IMR-90 (cell line): Measurements from ENCODE around the gene JADE3. TPM values are rescaled to one million over a fixed set of nuclear protein-coding genes. Genes with fewer than 3 reads are reported as not detected.

Experiments used
- ATAC-seq: fragments of 200-7000 bp; cut with Tn5 transposase; 2 replicates; pipeline ENCODE4 v1.9.1; 2020; ENCODE audit warnings: low read depth, mild to moderate bottlenecking, moderate library complexity
- BruUV-seq: library from RNA; stranded (reverse); fragments of 400-500 nt; replicated peaks from 2 replicates; lab custom pipeline; 2021; lab: Mats Ljungman, UMichigan
- CTCF ChIA-PET: fragments of 300-600 bp; formaldehyde crosslinking; extraction: SDS; loops from one replicate; lab custom pipeline; 2021; ENCODE audit warnings: antibody characterized with exemption; lab: Yijun Ruan, JAX
- POLR2A ChIA-PET: fragments of 300-600 bp; sonication (Branson Sonifier 250); formaldehyde crosslinking; loops from one replicate; lab custom pipeline; 2022; ENCODE audit warnings: antibody characterized with exemption; ENCODE audit not compliant: unreplicated experiment; lab: Charles Lee
- DNase-seq: peaks from one replicate; pipeline ENCODE4 v3.0.0; 2013
- H2AFZ ChIP-seq: replicated peaks from 2 replicates; pipeline ENCODE3; 2013; ENCODE audit warnings: low read length, mild to moderate bottlenecking; ENCODE audit not compliant: poor library complexity
- H2AK5ac ChIP-seq: 2 replicates; pipeline ENCODE4 v1.6.1; 2013; ENCODE audit warnings: low read depth, low read length, inconsistent platforms
- H2AK9ac ChIP-seq: replicated peaks from 2 replicates; pipeline ENCODE3; 2013; ENCODE audit warnings: mild to moderate bottlenecking, low read depth, low read length, moderate library complexity; ENCODE audit not compliant: poor library complexity
- H2BK120ac ChIP-seq: 2 replicates; pipeline ENCODE4 v1.6.1; 2013; ENCODE audit warnings: low read depth, low read length, inconsistent platforms
- H2BK15ac ChIP-seq: 3 replicates; pipeline ENCODE4 v1.6.1; 2013; ENCODE audit warnings: low read depth, low read length, inconsistent platforms
- H2BK20ac ChIP-seq: 2 replicates; pipeline ENCODE4 v1.6.1; 2013; ENCODE audit warnings: low read depth, mild to moderate bottlenecking, inconsistent platforms, low read length, moderate library complexity
- H2BK5ac ChIP-seq: 2 replicates; pipeline ENCODE4 v1.6.1; 2013; ENCODE audit warnings: mild to moderate bottlenecking, low read depth, low read length, inconsistent platforms; ENCODE audit not compliant: poor library complexity, severe bottlenecking
- H3K14ac ChIP-seq: replicated peaks from 2 replicates; pipeline ENCODE4 v1.6.1; 2013; ENCODE audit warnings: low read depth, low read length, inconsistent platforms
- H3K18ac ChIP-seq: 2 replicates; pipeline ENCODE4 v1.6.1; 2013; ENCODE audit warnings: low read depth, low read length, control low read depth
- H3K23ac ChIP-seq: 2 replicates; pipeline ENCODE4 v1.6.1; 2013; ENCODE audit warnings: low read depth, low read length, inconsistent platforms
- H3K27ac ChIP-seq: 2 replicates; pipeline ENCODE4 v1.5.1; 2013; ENCODE audit warnings: mild to moderate bottlenecking, control low read depth, low read length; ENCODE audit not compliant: insufficient read depth
- H3K27me3 ChIP-seq: 2 replicates; pipeline ENCODE4 v1.6.1; 2013; ENCODE audit warnings: low read length; ENCODE audit not compliant: control insufficient read depth, insufficient read depth
- H3K36me3 ChIP-seq: 2 replicates; pipeline ENCODE4 v1.6.1; 2013; ENCODE audit warnings: low read length, mixed read lengths; ENCODE audit not compliant: control insufficient read depth, insufficient read depth
- H3K4ac ChIP-seq: 2 replicates; pipeline ENCODE4 v1.6.1; 2013; ENCODE audit warnings: low read depth, low read length, inconsistent platforms
- H3K4me1 ChIP-seq: 2 replicates; pipeline ENCODE4 v1.6.1; 2013; ENCODE audit warnings: low read length, mixed read lengths; ENCODE audit not compliant: control insufficient read depth, insufficient read depth
- H3K4me2 ChIP-seq: 2 replicates; pipeline ENCODE4 v1.6.1; 2013; ENCODE audit warnings: low read depth, mild to moderate bottlenecking, control low read depth, low read length, moderate library complexity
- H3K4me3 ChIP-seq: 2 replicates; pipeline ENCODE4 v1.5.1; 2013; ENCODE audit warnings: low read depth, mild to moderate bottlenecking, control low read depth, low read length, moderate library complexity; ENCODE audit not compliant: insufficient read depth
- H3K56ac ChIP-seq: 2 replicates; pipeline ENCODE4 v1.6.1; 2013; ENCODE audit warnings: low read length, inconsistent platforms; ENCODE audit not compliant: insufficient read depth; ENCODE audit errors: extremely low read depth
- H3K79me1 ChIP-seq, 2 experiments: 2 replicates each; pipeline ENCODE4 v1.6.1; 2013; ENCODE audit warnings: low read length in 2 of 2, inconsistent platforms in 1 of 2, low read depth in 1 of 2
- H3K9ac ChIP-seq: 2 replicates; pipeline ENCODE4 v1.6.1; 2013; ENCODE audit warnings: low read depth, low read length, control low read depth
- H3K9me1 ChIP-seq: 2 replicates; pipeline ENCODE4 v1.6.1; 2013; ENCODE audit warnings: low read length, inconsistent platforms; ENCODE audit not compliant: insufficient read depth
- H3K9me3 ChIP-seq: 2 replicates; pipeline ENCODE4 v1.6.1; 2013; ENCODE audit warnings: low read length; ENCODE audit not compliant: control insufficient read depth, insufficient read depth
- H4K20me1 ChIP-seq: 2 replicates; pipeline ENCODE4 v1.6.1; 2013; ENCODE audit warnings: low read length, inconsistent platforms; ENCODE audit not compliant: insufficient read depth
- H4K5ac ChIP-seq: 2 replicates; pipeline ENCODE4 v1.6.1; 2013; ENCODE audit warnings: mild to moderate bottlenecking, low read depth, low read length, control low read depth
- H4K8ac ChIP-seq, 2 experiments: 2 replicates each; pipeline ENCODE4 v1.6.1; 2013; ENCODE audit warnings: low read depth in 2 of 2, low read length in 2 of 2, control low read depth in 1 of 2, inconsistent platforms in 1 of 2
- H4K91ac ChIP-seq: 2 replicates; pipeline ENCODE4 v1.6.1; 2013; ENCODE audit warnings: low read depth, low read length, inconsistent platforms; ENCODE audit not compliant: insufficient read depth
- CEBPB ChIP-seq: IDR thresholded peaks from 2 replicates; pipeline ENCODE4 v1.6.1; 2012; ENCODE audit warnings: low read depth, low read length, improper control_type of control experiment
- CHD1 ChIP-seq: IDR thresholded peaks from 2 replicates; pipeline ENCODE4 v1.6.1; 2012; ENCODE audit warnings: low read depth, low read length, improper control_type of control experiment
- CTCF ChIP-seq: conservative IDR thresholded peaks from 2 replicates; pipeline ENCODE4 v1.5.1; 2012; ENCODE audit warnings: mild to moderate bottlenecking, low read depth, low read length, improper control_type of control experiment
- FOS ChIP-seq: fragments of 150-350 bp; IDR thresholded peaks from 2 replicates; pipeline ENCODE4 v1.6.1; 2016; ENCODE audit warnings: low read depth, low read length
- MAFK ChIP-seq: IDR thresholded peaks from 2 replicates; pipeline ENCODE4 v1.6.1; 2012; ENCODE audit warnings: low read depth, low read length, improper control_type of control experiment
- NFE2L2 ChIP-seq: fragments of 150-350 bp; IDR thresholded peaks from 2 replicates; pipeline ENCODE4 v1.6.1; 2016; ENCODE audit warnings: low read depth, mild to moderate bottlenecking, low read length
- RCOR1 ChIP-seq: IDR thresholded peaks from 2 replicates; pipeline ENCODE4 v1.6.1; 2012; ENCODE audit warnings: mild to moderate bottlenecking, low read length, improper control_type of control experiment; ENCODE audit not compliant: insufficient replicate concordance
- RFX5 ChIP-seq: IDR thresholded peaks from 2 replicates; pipeline ENCODE4 v1.8.0; 2012; ENCODE audit warnings: low read depth, mild to moderate bottlenecking, low read length, moderate library complexity
- SMC3 ChIP-seq: fragments of 150-350 bp; IDR thresholded peaks from 2 replicates; pipeline ENCODE4 v1.6.1; 2016; ENCODE audit warnings: low read depth, mild to moderate bottlenecking, antibody characterized with exemption, low read length, moderate library complexity
- WGBS, 2 experiments: methylation state at CpG; one replicate each; pipeline versions ENCODE4 v1.1.5 to v1.1.7; 2013; ENCODE audit warnings: missing lambda C conversion rate in 2 of 2; ENCODE audit not compliant: insufficient read length in 1 of 2; ENCODE audit errors: extremely low coverage in 2 of 2; 5-methylcytosine and 5-hydroxymethylcytosine counted together
- dilution Hi-C: fragments of 300-500 bp; cut with HindIII; formaldehyde crosslinking; loops from one replicate; pipeline ENCODE4 v1.14.3; 2018; ENCODE audit warnings: low sequenced_read_pairs; ENCODE audit not compliant: unreplicated experiment
- in situ Hi-C: fragments of 300-500 bp; cut with MboI; formaldehyde crosslinking; loops from 3 replicates; pipeline ENCODE4 v1.14.3; 2019; ENCODE audit warnings: low sequenced_read_pairs, inconsistent platforms, mixed read lengths
- intact Hi-C: fragments of 100-400 bp; cut with micrococcal nuclease; formaldehyde crosslinking; loops from 2 replicates; pipeline ENCODE4 v1.10.0; 2022
- polyA plus RNA-seq, 3 experiments: library from polyadenylated mRNA; depleted of rRNA; stranded (reverse); fragments of >200 nt; gene quantifications; 2 replicates each; pipeline ENCODE4 v1.2.3, GENCODE V29; 2012; ENCODE audit warnings: low replicate concordance in 1 of 3
- total RNA-seq: library from RNA; depleted of rRNA; stranded (reverse); fragments of >200 nt; gene quantifications from 2 replicates; pipeline ENCODE4 v1.2.3, GENCODE V29; 2012

JADE3 gene
- total and polyA plus RNA-seq, 2 of the 4 experiments (the other 2 are of a cell fraction), result 2.1 to 4.7 TPM

- H3K18ac ChIP-seq, result no peak overlapping the region
- no peak overlapping the region for H3K4me3 ChIP-seq
- no peak overlapping the region for H2BK15ac ChIP-seq
- H2AFZ ChIP-seq, result no peak overlapping the region
- DNase-seq (no peak), ATAC-seq (no peak)
- no TSS peak for BruUV-seq
- H3K9me3 ChIP-seq, result no peaks in the 10 kb centered on the region
- H4K91ac ChIP-seq, result no peak overlapping the region
- H2BK20ac ChIP-seq, result no peak overlapping the region
- no peak overlapping the region for H2AK9ac ChIP-seq
- H3K56ac ChIP-seq, result no peak overlapping the region
- no peaks in the 10 kb centered on the region for H3K79me1 ChIP-seq
- WGBS, 2 experiments, result no CpG with 5 or more reads among the region's 2 CpGs
- H3K27ac ChIP-seq, result no peak overlapping the region
- no peak overlapping the region for H2AK5ac ChIP-seq
- peaks cover 3% of the 10 kb centered on the region; the same call in 1 of the 2 replicates for H3K36me3 ChIP-seq
- TF ChIP-seq RCOR1, result no peak
- no peak for TF ChIP-seq RFX5
- no peak for TF ChIP-seq CHD1
- no peak for TF ChIP-seq NFE2L2
- no peak for TF ChIP-seq CEBPB
- TF ChIP-seq MAFK, result no peak
- TF ChIP-seq CTCF, result no peak
- TF ChIP-seq SMC3, result no peak
- no peak for TF ChIP-seq FOS
- ChIA-PET CTCF (no interaction called here), POLR2A (interaction anchor here (0.6 kb wide), 1 partner anchor 36 kb away, joined by 3 read pairs; no protein-coding TSS in a partner anchor)
- intact Hi-C loops, result no loop called here
- no peak overlapping the region for H4K5ac ChIP-seq
- peaks cover 19% of the 10 kb centered on the region for H3K27me3 ChIP-seq
- no peak overlapping the region for H3K23ac ChIP-seq
- no peaks in the 10 kb centered on the region for H4K20me1 ChIP-seq
- H3K4me1 ChIP-seq, result no peaks in the 10 kb centered on the region
- H2BK120ac ChIP-seq, result no peak overlapping the region
- H4K8ac ChIP-seq, result no peak overlapping the region
- peaks cover 4% of the 10 kb centered on the region; the same call in 1 of the 2 replicates for H3K9me1 ChIP-seq
- no peak overlapping the region for H3K4me2 ChIP-seq
- H2BK5ac ChIP-seq, result no peak overlapping the region
- H3K14ac ChIP-seq, result no peak overlapping the region
- dilution Hi-C loops, result no loop called here
- in situ Hi-C loops, result no loop called here
- no peak overlapping the region for H3K4ac ChIP-seq
- no peak overlapping the region for H3K9ac ChIP-seq
Observed at GRCh38 chrX:47060708-47061107, 148.5 kb downstream of the JADE3 start.
